Kidney (tissue), 14 donors: ENCODE data around the gene TTC8. TPM values are rescaled to one million over a fixed set of nuclear protein-coding genes. Genes with fewer than 3 reads are reported as not detected.

Experiments
- DNase-seq, 5 donors: peaks; one replicate each; pipeline ENCODE4 v3.0.0-alpha.2; 2013 to 2020
- FAIRE-seq: peaks from 2 replicates; lab custom pipeline; 2012; peaks lifted over from hg19 to GRCh38; lab: Jason Lieb, UNC
- H3K27ac ChIP-seq, 2 donors: one replicate each; pipeline ENCODE4 v1.7.0; 2013; ENCODE audit warnings: low read depth in 2 of 2, low read length in 2 of 2, inconsistent platforms in 1 of 2
- H3K27me3 ChIP-seq: one replicate; pipeline ENCODE4 v1.7.1; 2013; ENCODE audit warnings: low read length, inconsistent platforms; ENCODE audit not compliant: control insufficient read depth, insufficient read depth
- H3K36me3 ChIP-seq, 3 donors: one replicate each; pipeline versions ENCODE4 v1.7.0 to v1.7.1; 2013; ENCODE audit warnings: low read length in 3 of 3, control low read depth in 1 of 3, inconsistent platforms in 1 of 3; ENCODE audit not compliant: insufficient read depth in 3 of 3, control insufficient read depth in 2 of 3
- H3K4me1 ChIP-seq, 3 donors: one replicate each; pipeline versions ENCODE4 v1.7.0 to v1.7.1; 2013; ENCODE audit warnings: low read length in 3 of 3, inconsistent platforms in 1 of 3, low read depth in 1 of 3; ENCODE audit not compliant: control insufficient read depth in 2 of 3, insufficient read depth in 2 of 3
- H3K4me3 ChIP-seq, 3 donors: one replicate each; pipeline versions ENCODE4 v1.7.0 to v1.8.1; 2013; ENCODE audit warnings: low read length in 3 of 3, control low read depth in 1 of 3, inconsistent platforms in 1 of 3
- H3K9ac ChIP-seq, 3 donors: one replicate each; pipeline versions ENCODE4 v1.7.0 to v1.7.1; 2013; ENCODE audit warnings: low read length in 3 of 3, control low read depth in 1 of 3, inconsistent platforms in 1 of 3
- H3K9me3 ChIP-seq, 3 donors: one replicate each; pipeline versions ENCODE4 v1.7.0 to v1.7.1; 2013; ENCODE audit warnings: low read length in 3 of 3, control low read depth in 1 of 3, inconsistent platforms in 1 of 3; ENCODE audit not compliant: control insufficient read depth in 2 of 3, insufficient read depth in 1 of 3
- CTCF ChIP-seq: IDR thresholded peaks from 3 replicates; pipeline ENCODE4 v1.5.1; 2012; ENCODE audit warnings: mild to moderate bottlenecking, moderate library complexity, borderline replicate concordance; ENCODE audit not compliant: insufficient read depth; ENCODE audit errors: extremely low read depth
- intact Hi-C: fragments of 100-400 bp; cut with DNase I; formaldehyde crosslinking; loops from one replicate; pipeline ENCODE4 v1.11.1; 2022
- polyA plus RNA-seq: library from polyadenylated mRNA; stranded (reverse); fragments of 350-450 nt; fragmentation: Illumina TruSeq; extraction: RNeasy Lipid Tissue Mini Kit (QIAGEN cat#74804); gene quantifications from one replicate; pipeline ENCODE4 v1.2.3, GENCODE V29; 2014; ENCODE audit warnings: low read depth, low replicate concordance; ENCODE audit not compliant: insufficient read depth
- total RNA-seq: library from RNA; stranded (reverse); fragmentation: NEBNext Ultra II Directional; extraction: Animal tissue kit (Norgen Biotek cat#: 25700); gene quantifications from one replicate; pipeline ENCODE4 v1.2.1, GENCODE V29; 2021
- donor health status: control.
- donor health status: control.
- donor health status: control.
- donor health status: control.
- donor health status: control.
- donor health status: DM: yes; HTN: yes; CAD: no.
- donor health status: Normal renal cell carcinoma (clear cell type).

TTC8 gene
- total and polyA plus RNA-seq, 2 donors from 2014 or later = 14.0 to 17.2 TPM

- H3K9ac ChIP-seq = no peak overlapping the region
- H3K4me1 ChIP-seq = no peaks in the 10 kb centered on the region
- no peak for FAIRE-seq
- DNase-seq = no peak
- intact Hi-C loops = no loop called here
- no peaks in the 10 kb centered on the region for H3K36me3 ChIP-seq
- no peak overlapping the region for H3K4me3 ChIP-seq
- no peaks in the 10 kb centered on the region for H3K27me3 ChIP-seq
- no peak for TF ChIP-seq CTCF
- H3K9me3 ChIP-seq = no peaks in the 10 kb centered on the region
- H3K27ac ChIP-seq = no peak overlapping the region
Observed at GRCh38 chr14:88901189-88901588, 76.7 kb downstream of the TTC8 start.

GRCh38 chr14:88901991-88902390 lies 77.5 kb downstream of the TTC8 start:
- Histone ChIP-seq H3K4me3 (no peak overlapping the region), H3K9ac (no peak overlapping the region), H3K4me1 (no peaks in the 10 kb centered on the region), H3K27ac (no peak overlapping the region), H3K36me3 (no peaks in the 10 kb centered on the region), H3K27me3 (no peaks in the 10 kb centered on the region), H3K9me3 (no peaks in the 10 kb centered on the region)
- DNase-seq (no peak), FAIRE-seq (no peak)
- intact Hi-C loops = no loop called here
- no peak for TF ChIP-seq CTCF

- Histone ChIP-seq H3K9ac (no peak overlapping the region), H3K27ac (no peak overlapping the region), H3K36me3 (no peaks in the 10 kb centered on the region), H3K4me3 (no peak overlapping the region), H3K4me1 (no peaks in the 10 kb centered on the region), H3K9me3 (peaks cover 0 to 6% (median 0%) of the 10 kb centered on the region in 3 donors), H3K27me3 (no peaks in the 10 kb centered on the region)
- TF ChIP-seq CTCF = no peak
- intact Hi-C loops = no loop called here
- FAIRE-seq (no peak), DNase-seq (no peak)
Observed at GRCh38 chr14:88902850-88903249, 78.4 kb downstream of the TTC8 start.

- H3K9ac ChIP-seq = no peak overlapping the region
- no peaks in the 10 kb centered on the region for H3K36me3 ChIP-seq
- DNase-seq = peak in 1 of 5 donors; percentile 8
- no peak for TF ChIP-seq CTCF
- no peak overlapping the region for H3K27ac ChIP-seq
- no peaks in the 10 kb centered on the region for H3K27me3 ChIP-seq
- H3K4me3 ChIP-seq = no peak overlapping the region
- intact Hi-C loops = no loop called here
- FAIRE-seq = no peak
- peaks cover 0 to 7% (median 0%) of the 10 kb centered on the region in 3 donors for H3K9me3 ChIP-seq
- H3K4me1 ChIP-seq = no peaks in the 10 kb centered on the region
Observed at GRCh38 chr14:88904206-88904647, 79.8 kb downstream of the TTC8 start.
